Measurements from ENCODE around the gene DCAF16. TPM values are rescaled to one million over a fixed set of nuclear protein-coding genes. Genes with fewer than 3 reads are reported as not detected.

The DCAF16 gene
- total RNA-seq, 3 donors from 2014 or later = 32.1 to 38.6 (median 33.3) TPM

- H3K36me3 ChIP-seq (ENCODE audit: low read depth) = no peaks in the 10 kb centered on the region
- no peak for TF ChIP-seq CTCF (IDR thresholded peaks at IDR 0.05)
- no peaks in the 10 kb centered on the region for H3K4me1 ChIP-seq (ENCODE audit: low read depth)
- DNase-seq = no peak
- ATAC-seq = no peak
- no peak overlapping the region for H3K4me3 ChIP-seq
- no peaks in the 10 kb centered on the region for H3K9me3 ChIP-seq
- intact Hi-C loops (cut with DNase I, micrococcal nuclease) = no loop called here
Measured at GRCh38 chr4:17763931-17764330, 46.6 kb downstream of the DCAF16 start.

- Histone ChIP-seq H3K4me3 (no peak overlapping the region), H3K4me1 (ENCODE audit: low read depth) (no peaks in the 10 kb centered on the region), H3K9me3 (no peaks in the 10 kb centered on the region), H3K36me3 (ENCODE audit: low read depth) (no peaks in the 10 kb centered on the region)
- intact Hi-C loops (cut with DNase I, micrococcal nuclease) = no loop called here
- DNase-seq (no peak), ATAC-seq (no peak)
- no peak for TF ChIP-seq CTCF (IDR thresholded peaks at IDR 0.05)
Measured at GRCh38 chr4:17763416-17763815, 47.1 kb downstream of the DCAF16 start.

- TF ChIP-seq CTCF (IDR thresholded peaks at IDR 0.05) = no peak
- Histone ChIP-seq H3K4me3 (no peak overlapping the region), H3K9me3 (no peaks in the 10 kb centered on the region), H3K4me1 (ENCODE audit: low read depth) (no peaks in the 10 kb centered on the region), H3K36me3 (ENCODE audit: low read depth) (no peaks in the 10 kb centered on the region)
- DNase-seq (no peak), ATAC-seq (no peak)
- intact Hi-C loops (cut with DNase I, micrococcal nuclease) = no loop called here
Measured at GRCh38 chr4:17762726-17763125, 47.8 kb downstream of the DCAF16 start.

GRCh38 chr4:17761062-17761461, 49.5 kb downstream of the DCAF16 start:
- no peak for ATAC-seq

GRCh38 chr4:17760626-17761025, 49.9 kb downstream of the DCAF16 start:
- Histone ChIP-seq H3K36me3 (ENCODE audit: low read depth) (no peaks in the 10 kb centered on the region), H3K4me3 (no peak overlapping the region), H3K4me1 (ENCODE audit: low read depth) (no peaks in the 10 kb centered on the region), H3K9me3 (no peaks in the 10 kb centered on the region)
- TF ChIP-seq CTCF (IDR thresholded peaks at IDR 0.05) = no peak
- DNase-seq (no peak), ATAC-seq (no peak)
- intact Hi-C loops (cut with DNase I, micrococcal nuclease) = no loop called here

More at GRCh38 chr4:17761062-17761461, 49.5 kb downstream of the DCAF16 start:
- Histone ChIP-seq H3K9me3 (no peaks in the 10 kb centered on the region), H3K4me3 (no peak overlapping the region), H3K4me1 (ENCODE audit: low read depth) (no peaks in the 10 kb centered on the region), H3K36me3 (ENCODE audit: low read depth) (no peaks in the 10 kb centered on the region)
- intact Hi-C loops (cut with DNase I, micrococcal nuclease) = no loop called here
- TF ChIP-seq CTCF (IDR thresholded peaks at IDR 0.05) = no peak
- DNase-seq = no peak

- TF ChIP-seq CTCF (IDR thresholded peaks at IDR 0.05) = no peak
- H3K36me3 ChIP-seq (ENCODE audit: low read depth) = no peaks in the 10 kb centered on the region
- ATAC-seq = no peak
- H3K9me3 ChIP-seq = no peaks in the 10 kb centered on the region
- H3K4me3 ChIP-seq = no peak overlapping the region
- intact Hi-C loops (cut with DNase I, micrococcal nuclease) = no loop called here
- no peak for DNase-seq
- no peaks in the 10 kb centered on the region for H3K4me1 ChIP-seq (ENCODE audit: low read depth)
Measured at GRCh38 chr4:17758485-17758884, 52.1 kb downstream of the DCAF16 start.

Data from mucosa of descending colon (tissue), 3 donors.